KG1 (cell line): Measurements from ENCODE around the gene MYL12A.
"Not testable (repeated sequence)": the region's sequence is repeated elsewhere in the genome, so short reads cannot be mapped to it uniquely, and the experiment has no call there.

Source experiments
- DNase-seq: peaks from one replicate; lab custom pipeline; 2025; lab: John Stamatoyannopoulos, UW

MYL12A gene

DNA sequence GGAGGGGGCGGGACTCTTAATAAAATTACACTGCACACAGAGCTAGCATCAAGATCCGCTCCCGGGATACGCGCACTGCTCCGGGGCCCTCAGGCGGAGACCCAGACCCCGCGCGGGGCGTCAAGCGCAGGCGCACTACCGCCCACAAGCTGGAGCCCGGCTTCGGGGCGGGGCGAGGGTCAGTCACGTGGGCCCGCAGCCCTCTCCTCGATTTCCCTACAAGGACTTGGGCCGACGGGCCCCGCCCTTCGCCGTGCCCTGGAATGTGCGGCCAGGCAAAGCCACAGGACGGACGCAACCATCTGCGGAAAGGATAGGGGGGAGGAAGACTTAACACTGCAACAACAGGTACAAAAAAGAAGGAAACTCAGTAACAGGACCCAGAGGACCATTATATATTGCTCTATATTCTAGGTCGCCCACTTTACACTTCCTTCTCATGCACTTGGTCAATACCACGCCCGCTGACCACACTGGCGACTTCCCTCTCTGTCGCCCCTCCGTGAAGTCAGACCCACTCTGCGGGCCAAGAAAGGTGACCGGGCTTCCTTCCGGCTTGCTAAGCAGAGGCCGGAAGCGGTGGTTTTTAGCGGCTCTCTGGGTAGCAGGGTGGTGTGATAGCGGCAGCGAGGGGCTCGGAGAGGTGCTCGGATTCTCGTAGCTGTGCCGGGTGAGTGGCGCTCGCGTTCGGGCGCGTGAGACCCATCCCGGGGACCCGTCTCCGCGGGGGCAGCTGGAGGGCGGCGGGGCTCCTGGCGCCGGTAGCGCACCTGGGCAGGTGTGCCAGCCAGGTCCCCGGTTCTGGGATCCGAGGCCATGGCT is at the start of gene MYL12A:
TSS of gene MYL12A (plus strand) at position 562 of the 822 bp plus-strand sequence. CDS start 5,447 bp downstream, outside the sequence.
- peak; percentile 97 for DNase-seq

DNA sequence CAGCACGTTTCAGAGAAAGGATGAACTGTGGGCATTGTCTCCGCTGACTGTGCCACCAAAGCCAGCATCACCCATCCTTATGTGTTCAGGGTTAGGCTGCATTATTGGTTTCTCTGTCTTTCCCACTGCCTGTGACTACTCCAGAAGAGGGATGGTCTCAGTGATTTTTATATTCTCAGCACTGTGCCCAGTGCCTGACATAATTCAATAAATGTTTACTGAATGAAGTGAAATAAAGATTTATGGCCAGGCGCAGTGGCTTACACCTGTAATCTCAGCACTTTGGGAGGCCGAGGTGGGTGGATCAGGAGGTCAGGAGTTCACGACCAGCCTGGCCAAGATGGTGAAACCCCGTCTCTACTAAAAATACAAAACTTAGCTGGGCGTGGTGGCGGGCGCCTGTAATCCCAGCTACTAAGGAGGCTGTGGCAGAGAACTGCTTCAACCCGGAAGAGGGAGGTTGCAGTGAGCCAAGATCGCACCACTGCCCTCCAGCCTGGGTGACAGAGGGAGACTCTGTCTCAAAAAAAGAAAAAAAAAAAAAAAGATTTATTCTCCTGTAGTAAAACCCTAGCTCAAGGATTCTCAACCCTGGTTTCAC is 49.2 kb upstream of the MYL12A start:
- not testable (repeated sequence) for DNase-seq

DNA sequence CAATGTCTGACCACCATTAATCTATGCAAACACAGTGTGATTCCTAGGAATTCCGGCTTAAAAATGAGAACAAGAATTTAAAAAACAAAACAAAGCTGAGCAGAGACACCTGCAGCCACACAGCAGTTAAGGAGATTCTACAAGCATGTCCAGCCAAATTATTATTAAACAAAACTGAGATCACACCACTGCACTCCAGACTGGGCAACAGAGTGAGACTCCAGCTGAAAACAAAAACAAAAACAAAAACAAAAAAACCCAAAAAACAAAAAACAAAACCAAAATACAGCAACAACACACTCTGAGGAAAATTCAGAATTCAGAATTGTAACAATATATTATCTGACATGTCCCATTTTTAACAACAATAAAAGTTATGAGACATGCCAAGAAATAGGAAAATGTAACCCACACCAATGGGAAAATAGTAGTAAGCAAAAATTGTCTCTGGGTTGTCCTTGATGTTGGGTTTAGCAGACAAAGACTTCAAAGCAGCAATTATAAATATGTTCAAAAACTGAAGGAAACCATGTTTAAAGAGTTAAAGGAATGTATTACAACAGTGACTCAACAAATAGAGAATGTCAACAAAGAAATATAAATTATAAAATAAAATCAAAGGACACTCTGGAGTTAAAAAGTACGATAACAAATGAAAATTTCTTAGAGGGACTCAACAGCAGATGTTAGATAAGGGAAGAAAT is 47.5 kb upstream of the MYL12A start:
- no peak for DNase-seq

DNA sequence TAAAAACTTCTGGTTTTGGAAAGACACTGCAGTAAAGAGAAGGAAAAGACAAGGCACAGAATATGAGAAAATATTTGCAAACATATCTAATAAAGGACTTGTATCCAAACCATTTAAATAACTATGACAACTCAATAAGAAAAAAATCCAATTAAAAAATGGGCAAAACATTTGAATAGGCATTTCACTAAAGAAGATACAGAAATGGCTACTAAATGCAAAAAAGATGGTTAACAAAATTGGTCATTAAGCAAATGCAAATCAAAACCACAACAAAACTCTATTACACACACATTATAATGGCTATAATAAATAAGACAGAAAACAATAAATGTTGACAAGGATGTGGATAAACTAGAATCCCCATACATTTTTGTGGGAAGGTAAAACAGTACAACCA is 42.4 kb upstream of the MYL12A start:
- DNase-seq: no peak

DNA sequence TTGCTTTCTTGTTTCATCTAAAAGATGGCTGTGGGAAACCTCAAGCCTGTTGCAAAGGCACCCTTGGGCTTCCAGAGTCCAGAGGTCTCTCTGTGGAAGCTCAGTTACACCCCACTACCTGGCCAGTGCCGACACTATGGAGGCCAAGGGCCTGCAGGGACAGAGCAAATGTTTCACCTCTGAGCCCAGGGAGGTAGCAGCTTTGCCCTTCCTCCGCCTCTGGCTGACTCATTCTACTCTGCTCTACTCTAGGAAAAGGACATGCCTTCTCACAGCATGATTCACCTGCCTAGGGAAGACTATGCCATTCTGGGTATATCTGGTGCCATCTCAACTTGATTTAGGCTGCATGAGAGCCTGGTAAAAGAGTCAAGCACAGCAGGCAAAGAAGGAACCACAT is 40.0 kb upstream of the MYL12A start:
- DNase-seq: no peak

DNA sequence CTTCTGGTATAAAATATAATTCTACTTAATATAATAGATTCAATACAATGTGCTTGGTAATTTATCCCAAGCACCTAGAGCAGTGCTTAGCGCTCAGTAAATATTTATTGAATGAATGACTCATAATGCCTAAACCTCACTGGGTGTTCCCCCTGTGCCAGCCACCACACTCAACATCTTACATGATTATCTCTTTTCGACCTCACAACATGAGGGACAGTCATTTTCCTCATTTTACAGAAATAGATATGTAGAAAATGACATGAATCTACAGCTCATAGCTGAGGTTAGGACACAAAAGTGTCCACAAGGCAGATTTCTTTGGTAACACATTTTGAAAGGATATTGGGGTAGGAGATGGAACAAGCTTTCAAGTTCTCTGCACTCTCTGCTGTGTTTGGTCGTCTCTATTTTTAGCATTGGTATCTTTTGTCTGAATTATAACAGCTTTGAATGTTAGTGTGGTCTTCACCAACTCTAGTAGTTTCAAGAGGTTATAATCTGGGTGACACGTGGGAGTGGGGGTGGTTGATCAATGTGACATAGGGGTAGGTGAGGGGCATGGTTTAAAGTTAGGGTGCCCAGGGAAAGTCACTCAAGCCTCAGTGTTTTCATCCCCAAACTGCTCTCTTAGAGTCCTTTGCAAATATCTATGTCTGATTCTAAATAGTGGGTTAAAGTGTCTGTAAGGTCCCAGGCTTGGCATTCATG is 37.6 kb upstream of the MYL12A start:
- DNase-seq: no peak

DNA sequence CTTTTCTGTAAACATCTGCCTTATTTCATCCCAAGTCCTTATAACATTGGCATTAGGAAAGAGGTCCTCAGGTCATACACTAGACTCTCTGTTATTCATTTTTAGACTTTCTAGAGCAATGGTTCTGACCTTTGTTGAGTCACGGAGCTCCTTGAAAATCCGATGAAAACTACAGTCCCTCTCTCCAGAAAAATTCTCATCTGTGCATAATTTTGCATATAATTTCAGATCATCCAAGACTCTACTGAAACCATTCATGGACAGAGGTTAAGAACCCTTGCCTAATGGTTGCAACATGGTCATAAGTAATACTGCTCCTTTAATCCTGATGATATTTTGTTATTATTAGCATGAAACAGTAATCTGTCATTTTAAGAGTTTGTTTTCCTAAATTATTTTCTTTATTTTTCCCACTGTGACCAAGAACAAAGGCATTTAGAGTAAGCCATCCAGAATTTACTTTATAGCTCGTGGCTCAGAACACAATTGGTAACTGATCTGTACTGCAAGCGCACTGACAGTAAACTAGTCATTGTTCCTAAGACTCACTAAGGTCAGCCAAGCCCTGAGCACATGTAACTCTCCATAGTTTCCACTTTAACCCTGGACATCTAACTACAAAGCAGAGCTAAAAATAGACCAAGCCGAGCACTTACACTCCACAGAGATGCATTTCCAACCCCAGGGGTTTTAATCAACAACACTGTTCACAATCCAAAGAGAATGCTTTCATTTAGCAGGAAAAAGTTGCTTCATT is 36.2 kb upstream of the MYL12A start:
- no peak for DNase-seq

DNA sequence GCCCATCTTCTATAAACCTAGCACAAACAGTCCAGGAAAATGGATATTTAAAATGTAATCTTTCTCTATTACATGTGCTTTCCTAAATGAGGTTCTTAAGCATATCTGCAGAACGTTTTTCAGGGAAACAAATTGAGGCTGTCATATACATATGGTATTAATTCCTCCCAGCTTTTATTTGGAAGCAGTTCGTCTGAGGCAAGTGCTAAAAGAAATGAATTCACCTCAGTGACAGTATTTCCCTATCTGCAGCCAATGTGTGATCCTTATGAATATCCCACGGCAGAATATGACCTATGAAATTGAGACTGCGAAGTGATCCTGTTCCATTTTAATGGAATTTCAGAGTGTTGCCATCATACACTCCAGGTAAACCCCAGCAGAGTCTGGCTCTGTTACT is 34.9 kb upstream of the MYL12A start:
- no peak for DNase-seq

DNA sequence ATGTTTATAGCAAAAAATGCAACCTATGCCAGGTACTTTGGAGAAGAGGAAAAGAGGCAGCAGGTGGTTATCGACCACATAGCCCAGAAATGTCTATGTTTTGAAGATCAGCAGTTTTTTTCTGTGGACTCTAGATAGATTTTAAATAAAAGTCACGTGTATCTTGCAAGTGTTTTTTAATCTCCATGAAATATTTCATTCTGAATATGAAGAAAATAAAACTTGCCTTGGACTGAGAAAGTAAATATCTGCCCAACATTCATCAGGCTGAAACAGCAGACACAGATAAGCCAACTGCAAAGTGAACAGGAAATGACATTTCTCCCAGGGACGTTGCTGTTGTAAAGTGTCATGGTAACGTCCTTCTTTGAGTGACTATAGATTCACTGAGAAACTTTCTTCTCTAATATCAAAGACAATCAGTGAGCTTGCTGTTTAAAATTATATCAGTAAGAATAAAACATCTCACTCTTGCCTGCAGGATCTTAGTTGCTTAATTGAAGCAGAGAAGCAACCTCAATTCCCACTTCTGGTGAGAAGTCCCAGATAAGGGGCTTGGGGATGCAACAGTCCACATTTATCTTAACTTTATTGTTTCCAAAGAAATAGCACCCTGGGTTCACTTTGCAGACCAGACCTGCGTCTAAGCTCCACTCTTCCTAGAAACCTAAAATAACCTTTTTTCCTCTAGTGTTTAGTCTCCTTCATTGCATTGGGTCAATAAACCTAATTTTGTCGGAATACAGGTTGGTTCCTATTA is 34.1 kb upstream of the MYL12A start:
- DNase-seq: no peak

DNA sequence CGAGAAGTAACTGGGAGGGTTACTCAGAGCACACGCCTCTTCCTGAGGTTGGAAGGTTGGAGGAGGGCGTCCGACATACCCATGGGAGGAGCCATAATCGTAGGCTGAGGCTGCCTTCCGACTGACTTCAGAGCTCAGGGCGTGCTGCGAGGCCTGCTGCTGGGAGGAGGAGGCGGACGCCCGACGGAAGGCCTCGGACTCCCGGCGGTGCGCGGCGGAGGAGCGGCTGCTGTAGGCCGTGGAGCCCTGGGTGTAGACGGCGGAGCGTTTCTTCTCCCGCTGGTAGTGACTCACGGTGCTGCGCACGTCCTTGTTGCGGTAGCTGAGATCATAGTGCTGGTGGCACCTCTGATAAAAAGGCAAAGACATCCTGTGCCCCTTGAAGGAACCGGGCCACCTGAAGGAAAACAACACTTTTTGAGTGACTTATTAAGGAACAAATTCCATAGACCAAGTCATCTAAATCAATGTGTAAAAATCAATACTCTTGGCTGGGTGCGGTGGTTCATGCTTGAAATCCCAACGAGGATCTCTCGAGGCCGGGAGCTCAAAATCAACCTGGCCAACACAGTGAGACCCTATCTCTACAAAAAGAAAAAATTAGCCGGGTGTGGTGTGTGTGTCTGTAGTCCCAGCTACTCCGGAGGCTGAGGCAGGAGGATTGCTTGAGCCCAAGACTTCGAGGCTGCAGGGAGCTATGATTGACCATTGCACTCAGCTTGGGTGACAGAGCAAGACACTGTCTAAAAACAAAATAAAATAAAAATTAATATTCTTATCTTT is 32.6 kb upstream of the MYL12A start:
- no peak for DNase-seq

DNA sequence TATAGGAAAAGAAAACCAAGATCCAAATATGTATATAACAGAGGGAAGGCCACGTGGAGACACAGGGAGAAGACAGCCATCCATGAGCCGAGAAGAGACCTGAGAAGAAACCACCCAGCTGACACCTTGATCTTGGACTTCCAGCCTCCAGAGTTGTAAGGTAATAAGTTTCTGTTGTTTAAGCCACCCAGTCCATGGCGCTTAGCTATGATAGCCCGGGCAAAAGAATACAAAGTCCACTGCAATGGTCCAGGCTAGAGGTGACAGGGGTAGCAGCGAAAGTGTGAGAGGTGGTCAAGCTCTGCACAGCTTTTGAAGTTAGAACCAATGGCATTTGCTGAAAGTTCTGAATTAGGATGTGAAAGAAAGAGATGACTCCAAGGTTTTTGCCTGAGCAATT is 30.6 kb upstream of the MYL12A start:
- no peak for DNase-seq

DNA sequence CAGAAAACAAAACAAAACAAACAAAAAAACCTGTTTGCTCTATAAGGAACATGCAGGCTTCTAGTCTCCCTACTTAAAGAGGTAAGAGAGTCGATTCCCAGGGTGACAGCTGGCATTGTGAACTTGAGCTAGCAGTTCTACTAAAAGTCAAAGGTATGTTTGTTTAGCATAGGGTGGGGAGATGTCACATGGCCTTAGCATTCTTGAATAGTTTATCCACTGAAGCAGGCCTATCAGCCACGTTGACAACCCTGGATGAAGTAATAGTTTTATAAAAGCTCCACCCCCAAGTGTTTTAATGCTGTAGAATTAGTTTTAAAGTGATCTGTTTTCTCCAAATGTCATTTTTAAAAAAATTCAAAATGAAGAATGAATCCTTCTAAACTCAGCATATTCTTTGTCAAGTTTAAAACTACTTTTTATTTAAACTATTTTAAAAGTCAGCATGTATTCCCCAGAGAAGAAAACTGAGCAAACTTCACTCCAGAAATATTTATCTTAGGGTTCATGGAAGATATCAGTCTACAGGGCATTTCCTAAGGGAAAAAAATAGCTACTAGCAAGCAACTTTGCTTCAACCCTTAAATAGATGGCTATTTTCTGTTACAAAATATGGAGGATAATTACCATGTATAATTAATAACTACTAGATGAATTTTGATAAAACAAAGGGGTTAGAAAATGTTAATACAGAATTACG is 29.5 kb upstream of the MYL12A start:
- DNase-seq: no peak

DNA sequence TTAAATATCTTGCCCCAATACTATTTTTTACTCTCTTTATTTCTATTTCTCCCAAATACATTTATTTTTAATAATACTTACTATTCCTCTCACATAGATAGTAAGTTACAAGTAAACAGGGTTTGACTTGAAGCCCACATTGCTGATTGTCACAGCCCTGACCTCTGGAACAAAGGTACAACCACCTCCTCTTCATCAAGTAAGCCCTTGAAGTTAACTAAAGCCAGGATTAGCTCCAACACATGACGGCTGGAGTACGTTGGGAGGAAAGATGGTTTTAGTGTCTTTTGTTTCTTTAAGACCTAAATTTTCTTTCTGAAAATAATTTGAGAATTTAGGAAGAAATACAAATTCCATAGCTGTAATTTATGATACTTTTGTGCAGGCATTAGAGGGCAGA is 28.8 kb upstream of the MYL12A start:
- DNase-seq: no peak

DNA sequence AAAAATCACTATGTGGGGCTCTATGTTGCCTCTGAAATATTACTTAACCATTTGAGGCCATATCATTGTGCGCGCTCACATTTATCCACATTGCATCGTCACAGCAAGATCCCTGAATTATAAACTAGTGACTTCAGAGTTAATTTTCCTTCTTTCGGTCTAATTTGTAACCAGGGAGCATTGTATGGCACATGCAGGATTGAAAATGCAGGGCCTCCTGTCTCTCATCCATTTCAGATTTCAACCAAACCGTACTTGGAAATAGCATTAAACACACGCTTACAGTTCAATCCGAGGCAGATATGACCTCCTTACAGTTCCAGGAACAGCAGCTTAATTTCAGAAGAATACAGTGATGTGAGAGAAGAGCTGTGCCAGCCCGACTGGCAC is 28.4 kb upstream of the MYL12A start:
- no peak for DNase-seq

DNA sequence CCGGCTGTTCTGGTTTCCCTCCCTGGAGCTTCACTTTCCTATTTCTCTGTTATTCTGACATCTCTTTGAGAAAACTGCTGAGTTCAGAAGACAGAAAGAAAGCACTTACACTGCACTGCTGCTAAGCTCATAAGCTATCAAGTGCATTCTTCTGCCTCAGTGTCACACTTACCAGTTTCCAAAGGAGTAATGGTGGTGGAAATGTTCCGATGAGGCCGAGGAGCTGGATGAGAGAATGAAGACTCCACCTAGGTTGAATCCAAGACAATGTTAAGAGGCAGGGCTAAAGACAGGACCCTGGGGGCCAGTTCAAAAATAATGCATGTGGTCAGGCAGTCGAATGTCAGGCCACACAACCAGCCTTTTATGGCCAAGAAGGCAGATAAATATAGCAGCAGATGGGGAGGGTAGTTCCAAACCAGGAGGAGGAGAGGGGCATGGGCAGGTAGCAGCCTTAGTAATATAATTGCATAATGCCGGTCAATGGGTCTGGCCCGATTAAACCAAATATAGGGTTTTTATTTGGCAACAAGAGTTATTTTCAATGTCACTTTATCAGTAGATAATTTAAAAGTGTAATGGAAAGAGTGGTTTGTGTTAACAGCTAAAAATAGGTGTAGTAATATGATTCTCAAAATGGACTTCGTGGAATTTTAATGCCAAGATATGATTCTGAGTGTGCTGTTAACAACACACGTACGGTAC is 27.8 kb upstream of the MYL12A start, which contains the start of gene MYOM1:
TSS of gene MYOM1 (minus strand) at position 338 of the 705 bp plus-strand sequence. CDS start 4,745 bp downstream, outside the sequence.
- DNase-seq: no peak

DNA sequence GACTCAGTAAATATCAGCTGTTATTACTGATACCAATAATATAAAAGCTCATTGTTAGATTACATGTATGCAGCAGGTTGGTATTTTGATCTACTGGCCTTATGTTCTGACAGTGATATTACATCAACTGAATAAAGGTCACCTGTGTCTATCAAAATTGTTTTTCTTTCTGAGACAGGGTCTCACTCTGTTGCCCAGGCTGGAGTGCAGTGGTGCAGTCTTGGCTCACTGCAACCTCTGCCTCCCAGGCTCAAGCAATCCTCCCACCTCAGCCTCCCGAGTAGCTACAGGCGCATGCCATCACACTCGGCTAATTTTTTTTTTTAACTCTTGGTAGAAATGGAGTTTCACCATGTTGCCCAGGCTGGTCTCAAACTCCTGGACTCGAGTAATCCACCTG is 26.7 kb upstream of the MYL12A start:
- DNase-seq: not testable (repeated sequence)

DNA sequence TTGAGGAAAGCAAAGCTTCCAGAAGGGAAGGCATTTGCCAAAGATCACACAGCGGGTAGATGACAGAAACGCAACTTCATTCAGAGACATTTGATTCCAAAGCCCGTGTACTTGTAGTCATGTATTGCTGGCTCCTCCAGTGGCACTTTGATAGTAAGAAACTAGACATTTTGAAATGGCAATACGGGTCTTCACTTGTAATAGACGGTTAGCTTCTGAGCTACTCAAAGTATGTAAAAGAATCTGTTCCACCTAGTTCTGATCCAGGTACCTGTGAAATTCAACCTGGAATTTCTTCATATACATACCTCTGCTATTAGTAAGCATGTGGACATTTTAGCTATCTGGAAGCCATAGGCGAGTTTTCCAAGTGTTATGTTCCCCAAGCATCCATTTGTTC is 26.1 kb upstream of the MYL12A start:
- DNase-seq: no peak

DNA sequence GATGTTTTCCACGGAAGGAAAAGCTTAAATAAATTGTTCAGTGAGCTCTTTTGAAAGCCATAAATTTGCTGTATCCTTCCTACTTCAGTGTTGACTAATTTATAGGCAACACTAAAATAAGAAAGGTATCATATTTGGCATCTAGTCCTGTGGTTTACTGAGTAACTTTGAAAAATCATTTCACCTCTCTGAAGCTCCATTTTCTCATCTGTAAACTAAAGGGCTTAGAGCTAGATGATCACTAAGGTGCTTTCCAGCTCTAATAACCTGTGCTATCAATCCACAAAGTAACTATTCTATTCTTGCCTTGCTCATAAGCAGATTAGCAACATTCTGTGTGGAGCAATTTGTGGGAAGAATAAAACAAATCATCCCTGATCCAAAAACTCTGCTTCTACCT is 24.2 kb upstream of the MYL12A start:
- DNase-seq: no peak

DNA sequence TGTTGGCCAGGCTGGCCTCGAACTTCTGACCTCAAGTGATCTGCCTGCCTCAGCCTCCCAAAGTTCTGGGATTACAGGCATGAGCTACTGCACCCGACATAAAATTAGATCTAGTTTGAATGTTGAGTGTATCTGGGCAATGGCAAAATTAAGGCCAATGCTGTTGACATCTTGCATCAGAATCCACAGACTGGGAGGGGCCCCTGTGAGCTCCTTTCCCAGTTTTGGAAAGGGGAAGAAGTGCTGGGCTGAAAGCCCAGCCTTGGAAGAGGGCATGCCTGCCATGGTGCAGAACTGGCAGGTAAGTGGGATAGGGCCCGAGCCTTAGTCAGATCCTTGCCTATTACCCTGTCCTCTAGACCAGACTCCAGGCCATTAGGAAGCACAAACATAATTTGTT is 23.4 kb upstream of the MYL12A start:
- no peak for DNase-seq
